Measurements from ENCODE around the gene LRRIQ1.
"Not testable (repeated sequence)": the region's sequence is repeated elsewhere in the genome, so short reads cannot be mapped to it uniquely, and the experiment has no call there.

LRRIQ1 gene

DNA sequence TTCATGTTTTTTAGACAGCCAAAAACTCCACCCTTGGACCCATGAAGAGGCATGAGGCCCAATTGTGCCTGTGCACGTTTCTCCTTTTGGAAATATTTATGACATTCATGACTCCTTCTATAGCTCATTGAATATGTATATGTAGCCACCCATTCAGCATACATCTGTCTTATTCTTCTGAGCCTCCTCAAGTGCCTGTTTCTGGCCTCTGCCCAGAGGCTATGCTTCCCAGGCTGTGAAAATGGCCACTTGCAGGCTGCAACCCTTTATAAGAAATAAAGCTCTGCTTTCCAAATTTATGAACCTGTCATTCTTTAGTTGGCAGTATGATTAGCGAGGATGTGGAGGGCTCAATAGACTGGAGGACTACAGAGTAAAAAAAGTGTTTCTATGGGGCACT, 35.4 kb upstream of the LRRIQ1 start:
- no peaks in the 10 kb centered on the region for H3K4me1 ChIP-seq
- TF ChIP-seq, protein P1, sequence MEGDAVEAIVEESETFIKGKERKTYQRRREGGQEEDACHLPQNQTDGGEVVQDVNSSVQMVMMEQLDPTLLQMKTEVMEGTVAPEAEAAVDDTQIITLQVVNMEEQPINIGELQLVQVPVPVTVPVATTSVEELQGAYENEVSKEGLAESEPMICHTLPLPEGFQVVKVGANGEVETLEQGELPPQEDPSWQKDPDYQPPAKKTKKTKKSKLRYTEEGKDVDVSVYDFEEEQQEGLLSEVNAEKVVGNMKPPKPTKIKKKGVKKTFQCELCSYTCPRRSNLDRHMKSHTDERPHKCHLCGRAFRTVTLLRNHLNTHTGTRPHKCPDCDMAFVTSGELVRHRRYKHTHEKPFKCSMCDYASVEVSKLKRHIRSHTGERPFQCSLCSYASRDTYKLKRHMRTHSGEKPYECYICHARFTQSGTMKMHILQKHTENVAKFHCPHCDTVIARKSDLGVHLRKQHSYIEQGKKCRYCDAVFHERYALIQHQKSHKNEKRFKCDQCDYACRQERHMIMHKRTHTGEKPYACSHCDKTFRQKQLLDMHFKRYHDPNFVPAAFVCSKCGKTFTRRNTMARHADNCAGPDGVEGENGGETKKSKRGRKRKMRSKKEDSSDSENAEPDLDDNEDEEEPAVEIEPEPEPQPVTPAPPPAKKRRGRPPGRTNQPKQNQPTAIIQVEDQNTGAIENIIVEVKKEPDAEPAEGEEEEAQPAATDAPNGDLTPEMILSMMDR (IDR thresholded peaks at IDR 0.05): no peak
- intact Hi-C loops (cut with DNase I; ENCODE audit: low total_unique reads): no loop called here
- no peak for DNase-seq
- no peaks in the 10 kb centered on the region for H3K36me3 ChIP-seq
- H3K9me3 ChIP-seq: no peaks in the 10 kb centered on the region
- no peak overlapping the region for H3K27ac ChIP-seq
- no peak overlapping the region for H3K4me3 ChIP-seq
- peaks cover 0 to 2% of the 10 kb centered on the region in 2 donors for H3K27me3 ChIP-seq

DNA sequence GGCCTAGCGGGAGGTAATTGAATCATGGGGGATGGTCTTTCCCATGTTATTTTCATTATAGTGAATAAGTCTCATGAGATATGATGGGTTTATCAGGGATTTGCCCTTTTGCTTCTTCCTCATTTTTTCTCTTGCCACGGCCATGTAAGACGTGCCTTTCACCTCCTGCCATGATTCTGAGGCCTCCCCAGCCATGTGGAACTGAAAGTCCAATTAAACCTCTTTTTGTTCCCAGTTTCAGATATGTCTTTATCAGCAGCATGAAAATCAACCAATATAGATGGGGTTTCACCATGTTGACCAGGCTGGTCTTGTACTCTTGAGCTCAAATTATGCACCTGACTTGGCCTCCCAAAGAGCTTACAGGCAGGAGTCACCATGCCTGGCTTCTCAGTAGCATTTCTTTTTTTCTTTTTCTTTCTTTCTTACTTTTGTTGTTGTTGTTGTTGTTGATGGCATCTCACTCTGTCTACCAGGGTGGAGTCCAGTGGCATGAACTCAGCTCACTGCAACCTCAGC, 33.3 kb upstream of the LRRIQ1 start:
- no peak overlapping the region for H3K27ac ChIP-seq
- no peak overlapping the region for H3K4me3 ChIP-seq
- H3K27me3 ChIP-seq: peaks cover 0 to 2% of the 10 kb centered on the region in 2 donors
- DNase-seq: no peak
- no peaks in the 10 kb centered on the region for H3K9me3 ChIP-seq
- TF ChIP-seq, protein P1 (IDR thresholded peaks at IDR 0.05): no peak
- intact Hi-C loops (cut with DNase I; ENCODE audit: low total_unique reads): no loop called here
- no peaks in the 10 kb centered on the region for H3K36me3 ChIP-seq
- H3K4me1 ChIP-seq: no peaks in the 10 kb centered on the region

DNA sequence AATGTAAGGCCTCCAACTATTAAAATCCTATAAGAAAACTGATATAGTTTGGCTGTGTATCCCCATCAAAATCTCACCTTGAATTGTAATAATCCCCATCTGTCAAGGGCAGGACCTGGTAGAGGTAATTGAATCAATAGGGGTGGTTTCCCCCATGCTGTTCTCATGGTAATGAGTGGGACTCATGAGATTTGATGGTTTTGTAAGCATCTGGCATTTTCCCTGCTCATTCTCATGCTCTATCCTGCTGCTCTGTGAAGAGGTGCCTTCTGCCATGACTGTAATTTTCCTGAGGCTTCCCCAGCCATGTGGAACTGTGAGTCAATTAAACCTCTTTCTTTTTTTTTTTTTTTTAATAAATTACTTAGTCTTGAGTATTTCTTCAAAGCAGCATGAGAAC, 31.9 kb upstream of the LRRIQ1 start:
- Histone ChIP-seq H3K9me3 (no peaks in the 10 kb centered on the region), H3K4me3 (no peak overlapping the region), H3K27ac (no peak overlapping the region), H3K36me3 (no peaks in the 10 kb centered on the region), H3K4me1 (no peaks in the 10 kb centered on the region), H3K27me3 (peaks cover 0 to 2% of the 10 kb centered on the region in 2 donors)
- TF ChIP-seq, protein P1 (IDR thresholded peaks at IDR 0.05): no peak
- intact Hi-C loops (cut with DNase I; ENCODE audit: low total_unique reads): no loop called here
- no peak for DNase-seq

DNA sequence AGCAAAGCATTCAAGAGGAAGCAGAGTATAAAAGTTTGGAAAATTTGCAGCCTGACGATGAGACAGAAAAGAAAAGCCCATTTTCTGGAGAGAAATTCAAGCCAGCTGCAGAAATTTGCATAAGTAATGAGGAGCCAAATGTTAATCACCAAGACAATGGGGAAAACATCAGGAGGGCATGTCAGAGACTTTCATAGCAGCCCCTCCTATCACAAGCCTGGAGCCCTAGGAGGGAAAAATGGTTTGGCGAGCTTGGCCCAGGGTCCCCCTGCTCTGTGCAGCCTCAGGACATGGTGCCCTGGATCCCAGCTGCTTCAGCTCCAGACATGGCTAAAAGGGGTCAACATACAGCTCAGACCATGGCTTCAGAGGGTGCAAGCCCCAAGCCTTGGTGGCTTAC, 31.1 kb upstream of the LRRIQ1 start:
- H3K27me3 ChIP-seq; H3K4me1 ChIP-seq; H3K9me3 ChIP-seq; DNase-seq; H3K27ac ChIP-seq; H3K4me3 ChIP-seq; H3K36me3 ChIP-seq; intact Hi-C loops (cut with DNase I; ENCODE audit: low total_unique reads): not testable (repeated sequence)

DNA sequence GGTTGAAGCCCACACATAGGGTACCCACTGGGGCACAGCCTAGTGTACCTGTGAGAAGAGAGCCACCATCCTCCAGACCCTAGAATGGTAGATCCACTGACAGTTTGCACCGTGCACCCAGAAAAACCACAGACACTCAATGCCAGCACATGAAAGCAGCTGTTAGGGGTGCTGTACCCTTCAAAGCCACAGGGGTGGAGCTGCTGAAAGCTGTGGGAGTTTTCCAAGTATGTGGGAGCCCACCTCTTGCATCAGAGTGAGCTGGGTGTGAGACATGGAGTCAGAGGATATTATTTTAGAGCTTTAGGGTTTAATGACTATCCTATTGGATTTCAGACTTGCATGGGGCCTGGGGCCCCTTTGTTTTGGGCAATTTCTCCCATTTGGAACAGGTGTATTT, 30.5 kb upstream of the LRRIQ1 start:
- Histone ChIP-seq H3K4me1 (no peaks in the 10 kb centered on the region), H3K9me3 (no peaks in the 10 kb centered on the region), H3K27ac (no peak overlapping the region), H3K27me3 (peaks cover 0 to 2% of the 10 kb centered on the region in 2 donors), H3K4me3 (no peak overlapping the region), H3K36me3 (no peaks in the 10 kb centered on the region)
- DNase-seq: no peak
- TF ChIP-seq, protein P1 (IDR thresholded peaks at IDR 0.05): no peak
- intact Hi-C loops (cut with DNase I; ENCODE audit: low total_unique reads): no loop called here

DNA sequence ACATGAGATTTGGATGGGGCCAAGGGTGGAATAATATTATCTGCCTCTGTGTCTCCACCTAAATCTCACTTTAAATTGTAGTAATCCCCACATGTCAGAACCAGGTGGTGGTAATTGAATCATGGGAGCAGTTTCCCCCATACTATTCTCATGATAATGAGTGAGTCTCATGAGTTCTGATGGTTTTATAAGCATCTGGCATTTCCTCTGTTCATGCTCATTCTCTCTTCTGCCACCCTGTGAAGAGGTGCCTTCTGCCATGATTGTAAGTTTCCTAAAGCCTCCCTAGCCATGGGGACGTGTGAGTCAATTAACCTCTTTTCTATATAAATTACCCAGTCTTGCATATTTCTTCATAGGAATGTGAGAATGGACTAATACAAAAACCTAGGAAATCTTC, 29.9 kb upstream of the LRRIQ1 start:
- DNase-seq: no peak
- Histone ChIP-seq H3K36me3 (no peaks in the 10 kb centered on the region), H3K4me3 (no peak overlapping the region), H3K9me3 (no peaks in the 10 kb centered on the region), H3K27ac (no peak overlapping the region), H3K4me1 (no peaks in the 10 kb centered on the region), H3K27me3 (peaks cover 0 to 2% of the 10 kb centered on the region in 2 donors)
- intact Hi-C loops (cut with DNase I; ENCODE audit: low total_unique reads): no loop called here
- TF ChIP-seq, protein P1 (IDR thresholded peaks at IDR 0.05): no peak

All from tibial artery (tissue), 4 donors.